GM19023 (cell line): ENCODE results near the gene DNAJA4.
"Not testable (repeated sequence)": the region's sequence is repeated elsewhere in the genome, so short reads cannot be mapped to it uniquely, and the experiment has no call there.

ENCODE experiments used
- ATAC-seq: cut with Tn5 transposase; IDR thresholded peaks from one replicate; pipeline ENCODE4 v1.9.1; 2021; ENCODE audit warnings: mild to moderate bottlenecking, moderate library complexity; ENCODE audit not compliant: unreplicated experiment

The DNAJA4 gene

DNA sequence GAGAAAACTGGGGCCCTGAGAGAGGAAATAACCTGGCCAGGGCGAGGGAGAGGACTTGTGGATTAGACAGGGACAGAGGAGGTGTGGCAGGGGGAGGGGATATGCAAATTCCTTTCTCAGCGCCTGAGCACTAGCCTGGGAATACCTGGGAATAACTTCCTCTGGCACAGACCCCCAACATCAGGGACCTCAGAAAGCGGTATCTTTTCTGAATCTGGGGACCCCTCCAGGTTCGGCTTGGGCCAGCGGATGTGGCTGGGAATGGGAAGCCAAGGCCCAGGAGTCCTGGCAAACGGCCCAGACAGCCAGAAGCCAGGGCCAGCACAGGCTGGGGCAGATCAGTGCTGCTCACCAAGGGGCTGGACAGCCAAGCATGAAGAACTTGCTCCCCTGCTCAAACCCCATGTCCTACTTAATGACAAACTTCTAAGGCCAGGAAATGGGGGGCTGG lies 20.8 kb upstream of the DNAJA4 start:
- no peak for ATAC-seq

DNA sequence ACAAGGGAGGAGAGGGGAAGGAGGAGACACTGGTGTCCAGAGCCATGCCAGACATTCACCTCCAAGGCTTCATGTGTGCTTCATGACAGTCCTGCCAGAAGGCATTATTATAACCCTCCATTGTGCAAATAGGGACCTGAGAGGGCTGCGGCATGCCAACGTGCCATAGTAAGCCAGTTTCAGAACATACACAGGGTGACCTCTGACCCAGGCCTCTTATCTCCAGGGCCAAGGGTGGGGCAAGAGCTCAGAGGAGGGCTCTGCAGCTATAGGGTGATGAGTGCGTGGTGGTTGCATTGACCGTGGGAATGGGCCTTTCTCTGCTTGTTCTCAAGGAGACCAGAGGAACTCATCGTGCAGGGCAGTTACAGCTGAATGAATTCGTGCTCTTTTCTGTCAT lies 20.3 kb upstream of the DNAJA4 start:
- ATAC-seq: no peak

DNA sequence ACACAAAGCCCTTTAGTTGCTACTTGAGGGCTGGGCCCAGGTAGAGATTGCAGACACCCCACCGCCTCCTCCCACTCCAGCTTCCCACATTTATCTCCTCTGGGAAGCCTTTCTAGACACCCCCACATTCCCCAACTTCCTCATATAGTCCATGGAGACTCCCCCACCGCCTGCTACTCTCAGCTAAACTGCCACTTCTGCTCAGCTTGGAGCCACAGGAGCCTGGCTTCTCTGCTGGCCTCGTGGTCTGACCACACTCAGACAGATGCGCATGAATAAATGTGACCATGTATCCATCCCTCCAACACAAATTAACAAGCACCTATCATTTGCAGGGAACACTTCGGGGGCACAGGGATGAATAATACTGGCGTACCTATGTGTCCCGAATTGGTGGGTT lies 19.5 kb upstream of the DNAJA4 start:
- ATAC-seq: no peak

DNA sequence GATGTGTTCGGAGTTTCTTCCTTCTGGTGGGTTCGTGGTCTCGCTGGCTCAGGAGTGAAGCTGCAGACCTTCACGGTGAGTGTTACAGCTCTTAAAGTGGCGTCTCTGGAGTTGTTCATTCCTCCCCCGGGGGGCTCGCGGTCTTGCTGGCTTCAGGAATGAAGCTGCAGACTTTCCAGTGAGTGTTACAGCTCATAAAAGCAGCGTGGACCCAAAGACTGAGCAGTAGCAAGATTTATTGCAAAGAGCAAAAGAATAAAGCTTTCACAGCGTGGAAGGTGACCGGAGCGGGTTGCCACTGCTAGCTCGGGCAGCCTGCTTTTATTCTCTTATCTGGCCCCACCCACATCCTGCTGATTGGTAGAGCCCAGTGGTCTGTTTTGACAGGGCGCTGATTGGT lies 19.0 kb upstream of the DNAJA4 start:
- ATAC-seq: not testable (repeated sequence)

DNA sequence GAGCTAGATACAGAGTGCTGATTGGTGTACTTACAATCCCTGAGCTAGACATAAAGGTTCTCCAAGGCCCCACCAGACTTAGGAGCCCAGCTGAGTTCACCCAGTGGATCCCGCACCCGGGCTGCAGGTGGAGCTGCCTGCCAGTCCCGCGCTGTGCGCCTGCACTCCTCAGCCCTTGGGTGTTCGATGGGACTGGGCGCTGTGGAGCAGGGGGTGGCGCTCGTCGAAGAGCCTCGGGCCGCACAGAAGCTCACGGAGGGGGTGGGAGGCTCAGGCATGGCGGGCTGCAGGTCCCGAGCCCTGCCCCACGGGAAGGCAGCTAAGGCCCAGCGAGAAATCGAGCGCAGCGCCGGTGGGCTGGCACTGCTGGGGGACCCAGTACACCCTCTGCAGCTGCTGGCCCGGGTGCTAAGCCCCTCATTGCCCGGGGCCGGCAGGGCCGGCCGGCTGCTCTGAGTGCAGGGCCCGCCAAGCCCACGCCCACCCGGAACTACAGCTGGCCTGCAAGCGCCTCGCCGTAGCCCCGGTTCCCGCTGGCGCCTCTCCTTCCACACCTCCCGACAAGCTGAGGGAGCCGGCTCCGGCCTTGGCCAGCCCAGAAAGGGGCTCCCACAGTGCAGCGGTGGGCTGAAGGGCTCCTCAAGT lies 18.3 kb upstream of the DNAJA4 start:
- not testable (repeated sequence) for ATAC-seq

DNA sequence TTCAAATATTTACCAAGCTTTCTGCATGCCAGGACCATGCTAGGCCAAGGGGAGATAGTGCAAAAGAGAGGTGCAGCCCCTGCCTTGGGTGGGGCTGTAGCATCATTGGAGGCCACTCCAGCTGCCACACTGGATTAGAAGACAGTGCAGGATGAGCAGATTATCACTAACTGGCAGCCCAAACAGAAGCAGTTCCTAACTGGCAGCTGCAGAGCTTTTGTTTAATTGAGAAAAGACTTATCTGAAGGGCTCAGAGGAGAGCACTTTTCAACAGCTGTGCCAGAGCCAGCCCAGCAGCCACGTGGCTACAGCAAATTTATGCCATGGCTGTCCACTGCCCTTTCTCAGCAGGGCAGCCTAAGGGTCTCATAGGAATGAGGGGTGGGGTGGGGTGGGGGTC lies 16.5 kb upstream of the DNAJA4 start:
- no peak for ATAC-seq

DNA sequence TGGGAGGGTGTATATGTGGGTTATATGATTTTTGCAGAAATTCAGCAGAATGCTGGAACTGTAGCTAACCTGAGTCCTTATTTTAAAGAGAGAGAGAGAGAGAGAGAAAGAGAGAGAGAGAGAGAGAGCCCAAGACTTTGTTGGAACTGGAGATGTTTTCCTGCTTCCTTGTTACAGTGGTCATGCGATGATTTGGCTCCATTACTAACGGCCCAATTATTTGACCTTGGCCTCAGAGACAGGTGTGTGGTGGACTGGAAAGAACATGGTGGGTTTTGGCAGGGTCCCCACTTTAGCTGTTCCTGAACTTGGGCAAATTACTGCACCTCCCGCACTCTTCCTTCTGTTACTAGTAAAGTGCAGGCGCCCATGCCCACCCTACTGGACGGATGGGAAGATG lies 15.2 kb upstream of the DNAJA4 start:
- no peak for ATAC-seq

DNA sequence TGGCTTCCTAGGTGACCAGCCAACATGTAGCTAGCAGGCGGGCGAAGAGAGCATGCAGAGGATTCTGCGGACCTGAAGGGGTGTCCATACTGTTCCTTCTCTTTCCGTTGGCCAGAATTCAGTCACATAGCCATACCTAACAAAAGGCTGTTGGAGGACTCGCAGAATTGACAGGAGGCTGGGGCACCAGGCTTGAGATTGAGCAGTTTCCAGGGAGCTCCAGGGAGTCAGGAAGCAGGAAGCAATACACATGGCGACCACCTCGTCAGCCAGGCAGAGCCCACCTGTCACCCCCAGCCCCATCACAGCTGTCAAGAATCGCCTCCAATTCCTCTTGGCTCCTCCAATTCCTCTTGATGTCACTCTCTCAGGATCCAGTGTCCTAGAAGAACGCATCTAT lies 13.2 kb upstream of the DNAJA4 start:
- no peak for ATAC-seq

DNA sequence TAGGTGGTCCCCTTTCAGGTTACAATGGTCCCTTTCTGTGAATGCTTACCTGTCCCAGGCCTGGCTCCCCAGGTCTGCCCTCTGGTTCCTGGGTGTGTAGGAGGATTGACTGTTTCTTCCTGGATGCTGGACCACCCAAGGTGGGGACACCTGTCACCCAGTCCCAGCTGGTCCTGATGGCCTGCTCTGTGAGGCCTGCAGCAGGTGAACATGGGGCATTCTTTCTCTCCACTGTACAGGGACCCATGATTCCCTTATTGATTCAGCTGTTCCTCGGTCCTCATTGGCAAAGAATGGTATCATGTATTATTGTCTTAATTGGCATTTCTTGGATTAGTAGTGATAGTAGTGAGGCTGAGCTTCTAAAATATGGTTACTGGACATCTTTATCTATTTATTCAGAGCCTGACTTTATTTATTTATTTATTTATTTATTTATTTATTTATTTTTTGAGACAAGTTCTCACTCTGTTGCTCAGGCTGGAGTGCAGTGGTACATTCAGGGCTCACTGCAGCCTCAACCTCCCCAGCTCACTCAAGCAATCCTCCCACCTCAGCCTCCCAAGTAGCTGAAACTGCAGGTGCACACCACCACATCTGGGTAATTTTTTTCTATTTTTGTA lies 8.8 kb upstream of the DNAJA4 start:
- no peak for ATAC-seq

DNA sequence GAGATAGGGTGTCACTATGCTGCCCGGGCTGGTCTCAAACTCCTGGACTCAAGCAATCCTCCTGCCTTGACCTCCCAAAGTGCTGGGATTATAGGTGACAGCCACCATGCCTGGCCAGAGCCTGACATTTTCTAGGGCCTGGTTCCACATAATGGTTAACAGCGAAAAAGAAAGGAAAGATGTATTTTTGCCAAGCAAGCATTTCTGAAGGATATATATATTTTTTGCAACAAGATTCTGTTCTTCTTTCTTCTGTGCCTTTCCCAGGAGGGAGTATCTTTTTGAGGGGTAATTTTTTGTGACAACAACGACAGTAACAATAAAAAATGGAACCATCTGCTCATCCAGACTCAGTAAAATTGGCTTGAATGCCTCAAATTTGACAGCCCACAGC lies 8.3 kb upstream of the DNAJA4 start:
- ATAC-seq: no peak

DNA sequence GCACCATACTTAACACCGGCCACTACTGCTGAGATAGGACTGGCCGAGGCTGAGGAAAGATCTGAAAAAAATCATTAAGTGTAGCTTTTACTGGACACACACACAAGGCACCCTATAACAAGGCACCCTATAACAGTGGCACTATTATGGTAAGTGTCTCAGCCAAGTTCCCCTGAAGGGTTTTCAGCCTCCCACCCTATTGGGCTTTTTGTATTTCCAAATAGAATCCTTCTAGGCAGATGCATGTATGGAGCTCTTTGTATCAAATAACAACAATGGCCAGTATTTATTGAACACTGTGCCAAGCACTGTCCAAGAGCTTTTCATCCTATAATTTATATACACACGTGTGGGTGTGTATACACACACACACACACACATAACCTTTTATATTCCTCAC lies 6.7 kb upstream of the DNAJA4 start:
- ATAC-seq: no peak

DNA sequence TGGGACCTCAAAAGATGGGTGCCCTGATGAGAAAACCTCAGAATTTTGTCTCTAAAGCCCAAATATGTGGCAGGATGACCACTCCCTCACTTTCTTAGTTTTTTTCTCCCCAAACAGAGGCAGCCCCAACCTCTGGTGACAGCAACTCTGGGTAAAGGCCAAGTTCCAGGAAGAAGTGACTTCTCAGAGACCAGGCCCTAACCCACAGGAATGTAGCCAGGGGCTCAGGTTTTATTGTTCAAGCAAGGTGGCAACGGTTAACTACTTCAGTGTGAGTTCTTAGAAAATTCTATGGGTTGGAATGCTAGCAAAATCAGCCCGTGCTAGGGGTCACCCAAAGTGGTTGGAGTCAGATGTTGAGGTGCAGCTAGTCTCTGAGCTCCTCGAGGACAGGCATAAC lies 5.1 kb upstream of the DNAJA4 start:
- ATAC-seq: no peak

DNA sequence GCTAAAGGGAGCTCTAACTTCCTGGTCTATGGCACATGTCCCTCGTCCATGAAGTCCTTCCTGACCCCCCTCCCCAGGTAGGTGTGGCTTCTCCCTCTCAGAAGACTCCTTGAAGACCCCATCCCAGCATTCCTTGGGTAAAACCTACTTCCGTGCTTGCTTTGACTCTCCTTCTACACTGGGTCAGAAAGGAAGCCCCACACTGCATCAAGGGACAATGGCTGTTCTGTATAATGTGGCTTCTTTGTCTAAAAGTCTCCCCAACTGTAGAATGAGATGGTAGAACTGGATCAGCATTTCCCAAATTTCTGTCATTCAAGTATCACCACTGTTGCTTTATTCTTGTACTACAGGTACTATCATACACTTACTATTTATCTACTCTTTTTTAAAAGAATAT lies 3.9 kb upstream of the DNAJA4 start:
- ATAC-seq: no peak

DNA sequence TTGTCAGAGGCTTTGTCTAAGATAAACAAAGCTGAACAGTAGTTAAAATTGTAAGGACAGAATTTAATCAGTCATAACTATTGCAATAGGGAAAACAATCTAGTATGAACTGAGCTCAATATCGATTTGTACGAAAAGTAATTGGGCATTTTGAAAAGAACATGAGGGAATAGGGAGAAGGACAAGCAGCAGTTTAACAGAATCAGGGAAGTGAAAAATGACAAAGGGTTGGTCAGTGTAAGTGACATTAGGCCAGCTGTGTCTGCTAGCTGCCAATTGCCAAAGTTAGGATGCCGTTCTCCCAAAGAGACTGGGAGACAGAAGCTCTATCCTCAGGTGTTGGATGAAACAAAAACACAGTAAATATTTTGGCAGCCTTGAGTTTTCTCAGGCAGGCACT lies 3.3 kb upstream of the DNAJA4 start:
- no peak for ATAC-seq

DNA sequence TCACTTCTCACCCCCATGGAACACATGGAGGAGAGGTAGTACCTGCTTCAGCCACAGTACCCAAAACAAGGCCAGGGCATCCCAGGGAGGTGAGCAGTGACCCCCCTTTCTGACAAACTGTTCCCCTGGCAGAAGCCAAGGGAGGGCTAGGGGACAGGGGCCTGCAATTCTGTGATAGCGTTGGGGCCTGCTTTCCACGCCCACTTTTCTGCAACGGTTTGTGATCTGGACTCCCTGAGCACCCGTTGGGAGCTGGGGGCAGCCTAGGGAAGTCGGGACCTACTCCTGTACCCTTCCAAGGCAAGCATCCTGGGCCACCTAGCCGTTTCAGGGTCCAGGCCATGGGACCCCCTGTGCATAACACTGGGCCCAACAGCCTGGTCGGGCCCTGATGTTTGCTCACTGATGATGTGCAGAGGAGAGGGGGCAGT lies 996 bp upstream of the DNAJA4 start:
- no peak for ATAC-seq

DNA sequence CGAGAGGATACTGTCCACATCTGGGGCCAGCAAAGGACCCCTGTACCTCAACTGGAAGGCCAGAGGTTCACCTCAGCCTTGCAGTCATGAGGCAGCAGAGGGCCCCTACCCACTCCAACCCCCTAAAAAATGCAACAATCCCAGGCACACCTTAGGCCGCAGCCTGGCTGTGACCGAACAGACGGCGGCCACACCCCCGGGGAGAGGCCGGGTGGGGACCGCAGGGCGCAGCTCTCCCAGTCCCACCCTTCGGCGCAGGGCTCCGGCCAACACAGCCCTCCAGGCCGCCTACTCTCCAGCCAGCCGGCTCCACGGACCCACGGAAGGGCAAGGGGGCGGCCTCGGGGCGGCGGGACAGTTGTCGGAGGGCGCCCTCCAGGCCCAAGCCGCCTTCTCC lies 457 bp upstream of the DNAJA4 start:
- ATAC-seq: no peak

DNA sequence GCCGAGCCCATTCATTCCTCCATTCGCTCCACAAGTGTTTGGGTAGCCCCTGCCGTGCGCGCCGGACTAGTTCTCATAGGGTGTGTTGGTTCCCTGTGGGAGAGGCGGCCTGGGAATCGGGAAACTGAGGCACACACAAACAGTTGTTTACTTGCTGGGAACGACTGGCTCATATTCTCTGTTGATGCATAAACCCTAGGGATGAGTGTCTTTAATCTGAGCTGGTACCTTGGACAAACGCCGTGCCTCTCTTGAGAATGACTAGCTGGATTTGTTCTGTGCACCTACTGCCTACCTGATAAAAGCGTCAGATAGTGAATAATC lies 737 bp downstream of the DNAJA4 start:
- ATAC-seq: no peak

DNA sequence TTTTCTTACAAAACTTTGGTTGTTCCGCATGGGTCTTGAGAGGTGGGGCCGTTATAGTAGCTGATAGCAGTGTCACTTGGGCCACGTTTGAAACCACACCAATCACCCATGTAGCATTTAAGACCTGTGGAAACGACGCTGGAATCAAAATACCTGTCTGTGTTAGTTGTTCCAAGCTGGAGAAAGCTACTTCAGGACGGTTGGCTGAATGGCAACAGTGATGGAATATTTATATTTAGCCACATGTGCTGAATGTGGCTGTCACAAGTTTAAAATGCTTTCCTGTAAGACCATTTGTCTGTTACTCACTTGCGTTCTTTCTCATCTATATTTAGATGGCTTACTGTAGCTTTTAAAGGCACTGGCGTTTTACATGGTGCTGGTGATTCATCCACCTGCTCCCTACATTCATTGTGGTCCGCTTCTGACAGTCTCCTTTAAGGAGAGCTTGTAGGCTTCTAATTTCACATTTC lies 1.4 kb downstream of the DNAJA4 start:
- no peak for ATAC-seq

DNA sequence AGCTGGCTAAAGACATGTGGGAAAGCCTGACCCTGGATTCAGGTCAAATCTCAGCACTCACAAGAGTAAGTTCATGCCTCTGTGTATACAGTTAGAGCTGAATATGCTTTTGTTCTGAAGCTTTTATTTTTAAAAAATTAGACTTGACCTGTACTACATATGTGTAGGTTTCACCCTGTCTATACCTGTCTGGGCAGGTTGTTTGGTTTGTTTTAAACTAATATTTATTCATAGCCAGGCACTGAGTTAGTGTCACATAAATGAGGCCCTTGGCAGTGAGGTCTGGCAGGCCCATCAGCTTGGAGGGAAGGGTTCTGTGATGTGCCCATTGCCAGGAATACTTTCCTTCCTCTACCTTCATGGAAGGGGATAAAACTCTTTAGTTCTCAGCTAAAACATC lies 1.9 kb downstream of the DNAJA4 start:
- ATAC-seq: no peak

DNA sequence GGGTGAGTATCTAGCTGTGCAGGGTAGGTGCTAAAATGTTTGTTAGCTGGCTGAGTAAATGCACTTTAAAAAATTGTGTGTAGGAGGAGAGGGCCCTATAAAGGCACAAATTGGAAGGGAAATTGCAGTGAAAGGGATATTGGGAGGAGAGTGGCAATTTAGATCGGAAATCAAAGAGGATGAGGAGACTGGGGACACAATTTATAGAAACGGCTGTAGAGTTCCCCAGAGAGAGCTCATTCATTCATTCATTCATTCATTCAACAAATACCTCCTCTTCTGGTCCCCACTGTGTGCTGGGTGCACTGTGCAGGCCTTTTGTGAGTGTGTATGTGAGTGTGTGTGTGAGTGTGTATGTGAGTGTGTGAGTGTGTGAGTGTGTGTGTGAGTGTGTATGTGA lies 2.4 kb downstream of the DNAJA4 start:
- no peak for ATAC-seq

DNA sequence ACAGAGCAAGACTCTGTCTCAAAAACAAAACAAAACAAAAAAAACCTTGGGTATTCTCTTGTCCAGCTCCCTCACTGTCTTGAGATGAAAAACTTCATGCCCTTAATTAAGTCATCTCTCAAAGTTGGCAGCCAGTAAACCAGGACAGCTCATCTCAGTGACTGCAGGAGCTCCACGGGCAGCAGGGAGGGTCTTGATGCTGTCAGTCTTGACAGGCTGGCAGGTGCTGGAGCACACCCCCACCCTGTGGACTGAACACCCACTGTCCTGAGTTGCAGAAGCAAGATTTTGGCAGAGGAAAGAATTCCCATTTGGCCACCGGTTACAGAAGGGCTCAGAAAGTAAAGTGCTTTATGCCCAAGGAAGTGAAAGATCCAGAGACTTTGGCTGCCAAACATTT lies 8.0 kb downstream of the DNAJA4 start:
- ATAC-seq: no peak

DNA sequence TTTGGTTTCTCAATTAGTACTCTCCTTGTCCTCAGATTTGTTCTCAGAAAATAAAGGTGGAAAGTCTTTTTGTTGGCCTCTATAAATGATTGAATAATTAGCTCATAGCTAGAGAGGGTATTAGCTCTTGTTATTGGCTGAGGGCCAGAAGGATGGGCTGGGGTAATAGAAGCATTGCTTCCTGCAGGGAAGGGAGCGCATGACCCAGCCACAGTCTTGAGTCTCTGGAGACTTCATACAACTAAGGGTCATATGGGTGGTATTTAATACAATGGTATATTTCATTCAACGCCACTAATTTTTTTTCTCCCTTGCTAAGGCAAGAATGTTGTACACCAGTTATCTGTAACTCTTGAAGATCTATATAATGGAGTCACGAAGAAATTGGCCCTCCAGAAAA lies 8.4 kb downstream of the DNAJA4 start:
- no peak for ATAC-seq

DNA sequence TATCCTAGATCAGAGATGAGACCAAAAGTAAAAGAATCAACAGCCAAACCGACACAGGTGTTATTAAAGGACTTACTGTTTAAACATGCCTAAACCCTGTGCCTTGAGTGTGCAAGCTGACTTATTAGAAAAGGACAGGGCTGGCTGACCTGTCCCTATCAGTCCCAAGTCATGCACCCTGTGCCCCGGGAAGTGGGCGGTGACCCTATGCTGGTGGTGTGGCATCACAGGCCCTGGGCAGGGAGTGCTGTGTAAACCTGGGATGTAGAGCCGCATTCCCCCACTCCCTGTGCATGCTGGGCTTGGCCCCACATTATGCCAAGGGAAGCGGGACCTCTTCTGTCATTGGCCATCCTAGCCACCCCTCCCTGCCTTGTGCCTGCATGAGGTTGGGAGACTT lies 10.6 kb downstream of the DNAJA4 start:
- no peak for ATAC-seq
